Measurements from ENCODE around the gene FNDC3A. TPM values are rescaled to one million over a fixed set of nuclear protein-coding genes. Genes with fewer than 3 reads are reported as not detected.
A peak's percentile ranks its signal among the peaks of the same experiment; 100 is the strongest.

The FNDC3A gene
- total and polyA plus RNA-seq, 4 donors: 14.9 to 70.2 (median 47.3) TPM

GRCh38 chr13:49216334-49216733, 240.6 kb downstream of the FNDC3A start:
- Histone ChIP-seq H3K4me1 (ENCODE audit: control insufficient read depth in 1 of 2, insufficient read depth in 2 of 2, low read length in 2 of 2) (no peaks in the 10 kb centered on the region), H3K36me3 (ENCODE audit: control insufficient read depth in 1 of 2, insufficient read depth in 2 of 2, low read length in 1 of 2) (no peaks in the 10 kb centered on the region), H3K27ac (ENCODE audit: low read depth in 1 of 2, low read length in 2 of 2) (no peak overlapping the region), H3K27me3 (ENCODE audit: control insufficient read depth in 1 of 2, insufficient read depth in 2 of 2, low read length in 1 of 2) (no peaks in the 10 kb centered on the region), H3K9me3 (ENCODE audit: control insufficient read depth, low read length) (no peaks in the 10 kb centered on the region), H3K4me3 (ENCODE audit: low read length in 2 of 2) (no peak overlapping the region)
- WGBS, 2 donors: 96 to 97% methylated on average over 6 of the region's 6 CpGs
- DNase-seq (no peak), ATAC-seq (ENCODE audit: low FRiP score) (no peak)
- intact Hi-C loops (cut with DNase I): no loop called here

DNA sequence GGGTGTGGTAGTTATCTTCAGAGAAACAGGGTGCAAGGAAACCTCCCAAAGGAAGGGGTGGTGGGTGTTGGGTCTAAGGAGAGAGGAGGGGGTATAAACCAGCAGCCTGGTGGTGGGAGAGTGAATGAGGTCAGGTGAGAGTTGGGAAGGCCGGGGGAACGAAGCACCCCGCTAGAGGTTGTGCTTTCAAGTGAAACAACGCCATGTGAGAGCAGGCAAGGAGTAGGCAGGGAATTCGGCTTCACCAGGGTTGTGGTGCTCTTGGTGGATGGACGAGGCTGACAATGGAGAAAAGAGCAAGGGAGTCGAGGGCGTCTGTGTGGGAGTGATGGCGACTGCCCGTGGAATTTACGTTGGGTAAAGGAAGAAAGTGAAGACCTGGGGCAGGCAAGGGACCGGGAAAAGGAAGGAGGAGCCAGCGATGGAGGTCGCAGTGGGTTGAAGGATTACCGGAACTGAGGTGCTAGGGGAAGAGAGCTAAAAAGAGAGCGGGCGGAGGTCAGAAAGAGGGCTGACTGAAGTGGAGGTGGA, 242.3 kb downstream of the FNDC3A start:
- Histone ChIP-seq H3K27me3 (ENCODE audit: control insufficient read depth in 1 of 2, insufficient read depth in 2 of 2, low read length in 1 of 2) (no peaks in the 10 kb centered on the region), H3K36me3 (ENCODE audit: control insufficient read depth in 1 of 2, insufficient read depth in 2 of 2, low read length in 1 of 2) (no peaks in the 10 kb centered on the region), H3K4me3 (ENCODE audit: low read length in 2 of 2) (no peak overlapping the region), H3K27ac (ENCODE audit: low read depth in 1 of 2, low read length in 2 of 2) (no peak overlapping the region), H3K4me1 (ENCODE audit: control insufficient read depth in 1 of 2, insufficient read depth in 2 of 2, low read length in 2 of 2) (no peaks in the 10 kb centered on the region), H3K9me3 (ENCODE audit: control insufficient read depth, low read length) (no peaks in the 10 kb centered on the region)
- DNase-seq: no peak
- WGBS, 2 donors: 58 to 67% methylated on average over 17 of the region's 17 CpGs
- intact Hi-C loops (cut with DNase I): no loop called here
- ATAC-seq (ENCODE audit: low FRiP score): no peak

DNA sequence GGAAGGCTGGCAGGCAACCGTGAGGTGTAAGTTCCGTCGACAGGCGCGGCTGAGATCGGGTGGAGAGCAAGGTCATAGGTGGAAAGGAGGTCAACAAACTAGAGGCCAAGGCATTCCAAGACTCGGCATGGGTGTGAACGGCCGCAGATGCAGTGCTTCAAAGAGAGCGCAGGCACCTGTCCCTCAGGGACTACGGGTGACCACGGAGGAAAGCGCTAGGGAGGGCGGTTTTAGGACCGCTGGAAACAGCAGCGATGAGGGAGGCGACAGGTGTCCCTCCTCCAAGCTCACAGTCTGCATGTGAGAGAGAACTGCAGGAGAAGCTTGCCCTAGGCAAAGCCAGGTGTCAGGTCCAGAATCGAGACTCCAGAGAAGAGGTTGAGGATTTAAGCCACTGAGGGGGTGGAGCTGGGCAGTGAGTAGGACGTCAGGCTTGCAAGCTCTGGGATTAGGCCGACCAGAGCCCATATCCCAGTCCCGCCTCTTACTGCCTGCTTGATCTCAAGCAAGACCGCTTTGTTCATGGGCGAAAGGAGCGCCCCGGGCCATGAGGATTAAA, 242.9 kb downstream of the FNDC3A start:
- Histone ChIP-seq H3K36me3 (ENCODE audit: control insufficient read depth in 1 of 2, insufficient read depth in 2 of 2, low read length in 1 of 2) (no peaks in the 10 kb centered on the region), H3K27me3 (ENCODE audit: control insufficient read depth in 1 of 2, insufficient read depth in 2 of 2, low read length in 1 of 2) (no peaks in the 10 kb centered on the region), H3K4me1 (ENCODE audit: control insufficient read depth in 1 of 2, insufficient read depth in 2 of 2, low read length in 2 of 2) (no peaks in the 10 kb centered on the region), H3K9me3 (ENCODE audit: control insufficient read depth, low read length) (no peaks in the 10 kb centered on the region), H3K27ac (ENCODE audit: low read depth in 1 of 2, low read length in 2 of 2) (no peak overlapping the region), H3K4me3 (ENCODE audit: low read length in 2 of 2) (no peak overlapping the region)
- no peak for DNase-seq
- intact Hi-C loops (cut with DNase I): no loop called here
- WGBS, 2 donors: 45 to 55% methylated on average over 25 of the region's 25 CpGs
- no peak for ATAC-seq (ENCODE audit: low FRiP score)

- Histone ChIP-seq H3K27me3 (ENCODE audit: control insufficient read depth in 1 of 2, insufficient read depth in 2 of 2, low read length in 1 of 2) (no peaks in the 10 kb centered on the region), H3K4me3 (ENCODE audit: low read length in 2 of 2) (peak overlapping the region in 1 of 2 donors; percentile 5), H3K27ac (ENCODE audit: low read depth in 1 of 2, low read length in 2 of 2) (no peak overlapping the region), H3K36me3 (ENCODE audit: control insufficient read depth in 1 of 2, insufficient read depth in 2 of 2, low read length in 1 of 2) (no peaks in the 10 kb centered on the region), H3K4me1 (ENCODE audit: control insufficient read depth in 1 of 2, insufficient read depth in 2 of 2, low read length in 2 of 2) (no peaks in the 10 kb centered on the region), H3K9me3 (ENCODE audit: control insufficient read depth, low read length) (no peaks in the 10 kb centered on the region)
- DNase-seq: no peak
- intact Hi-C loops (cut with DNase I): no loop called here
- 27 to 30% methylated on average over 17 of the region's 17 CpGs for WGBS, 2 donors
- no peak for ATAC-seq (ENCODE audit: low FRiP score)
Measured at GRCh38 chr13:49219647-49220035, 243.9 kb downstream of the FNDC3A start.

DNA sequence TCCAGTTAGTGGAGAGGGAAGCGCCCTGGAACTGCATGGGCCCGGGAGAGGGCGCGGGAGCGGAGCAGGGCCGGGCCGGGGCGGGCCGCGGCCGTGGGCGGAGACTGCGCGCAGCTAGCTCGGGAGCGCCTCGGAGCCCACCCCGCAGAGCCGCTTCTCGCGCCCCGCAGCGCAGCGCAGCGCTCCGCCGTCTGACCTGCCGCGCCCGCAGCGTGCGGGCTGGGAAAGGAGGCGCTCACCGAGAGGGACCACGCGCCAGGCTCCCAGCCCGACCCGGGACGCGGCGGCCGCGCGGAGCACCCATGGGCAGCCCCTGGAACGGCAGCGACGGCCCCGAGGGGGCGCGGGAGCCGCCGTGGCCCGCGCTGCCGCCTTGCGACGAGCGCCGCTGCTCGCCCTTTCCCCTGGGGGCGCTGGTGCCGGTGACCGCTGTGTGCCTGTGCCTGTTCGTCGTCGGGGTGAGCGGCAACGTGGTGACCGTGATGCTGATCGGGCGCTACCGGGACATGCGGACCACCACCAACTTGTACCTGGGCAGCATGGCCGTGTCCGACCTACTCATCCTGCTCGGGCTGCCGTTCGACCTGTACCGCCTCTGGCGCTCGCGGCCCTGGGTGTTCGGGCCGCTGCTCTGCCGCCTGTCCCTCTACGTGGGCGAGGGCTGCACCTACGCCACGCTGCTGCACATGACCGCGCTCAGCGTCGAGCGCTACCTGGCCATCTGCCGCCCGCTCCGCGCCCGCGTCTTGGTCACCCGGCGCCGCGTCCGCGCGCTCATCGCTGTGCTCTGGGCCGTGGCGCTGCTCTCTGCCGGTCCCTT, 244.5 kb downstream of the FNDC3A start, which contains the start of gene MLNR:
Gene MLNR (plus strand): TSS at position 303 of the 820 bp plus-strand sequence. CDS start 0 bp downstream, at position 303.
- ATAC-seq (ENCODE audit: low FRiP score): peak; percentile 46
- no peaks in the 10 kb centered on the region for H3K9me3 ChIP-seq (ENCODE audit: control insufficient read depth, low read length)
- 2 to 3% methylated on average over 110 to 111 of the region's 111 CpGs for WGBS, 2 donors
- no peaks in the 10 kb centered on the region for H3K27me3 ChIP-seq (ENCODE audit: control insufficient read depth in 1 of 2, insufficient read depth in 2 of 2, low read length in 1 of 2)
- H3K36me3 ChIP-seq (ENCODE audit: control insufficient read depth in 1 of 2, insufficient read depth in 2 of 2, low read length in 1 of 2): no peaks in the 10 kb centered on the region
- intact Hi-C loops (cut with DNase I): no loop called here
- H3K4me1 ChIP-seq (ENCODE audit: control insufficient read depth in 1 of 2, insufficient read depth in 2 of 2, low read length in 2 of 2): no peaks in the 10 kb centered on the region
- H3K4me3 ChIP-seq (ENCODE audit: low read length in 2 of 2): peak within 1 kb of the TSS; percentile 5 to 6
- H3K27ac ChIP-seq (ENCODE audit: low read depth in 1 of 2, low read length in 2 of 2): no peak within 1 kb of the TSS
- DNase-seq: peak in 1 of 2 donors; percentile 79

DNA sequence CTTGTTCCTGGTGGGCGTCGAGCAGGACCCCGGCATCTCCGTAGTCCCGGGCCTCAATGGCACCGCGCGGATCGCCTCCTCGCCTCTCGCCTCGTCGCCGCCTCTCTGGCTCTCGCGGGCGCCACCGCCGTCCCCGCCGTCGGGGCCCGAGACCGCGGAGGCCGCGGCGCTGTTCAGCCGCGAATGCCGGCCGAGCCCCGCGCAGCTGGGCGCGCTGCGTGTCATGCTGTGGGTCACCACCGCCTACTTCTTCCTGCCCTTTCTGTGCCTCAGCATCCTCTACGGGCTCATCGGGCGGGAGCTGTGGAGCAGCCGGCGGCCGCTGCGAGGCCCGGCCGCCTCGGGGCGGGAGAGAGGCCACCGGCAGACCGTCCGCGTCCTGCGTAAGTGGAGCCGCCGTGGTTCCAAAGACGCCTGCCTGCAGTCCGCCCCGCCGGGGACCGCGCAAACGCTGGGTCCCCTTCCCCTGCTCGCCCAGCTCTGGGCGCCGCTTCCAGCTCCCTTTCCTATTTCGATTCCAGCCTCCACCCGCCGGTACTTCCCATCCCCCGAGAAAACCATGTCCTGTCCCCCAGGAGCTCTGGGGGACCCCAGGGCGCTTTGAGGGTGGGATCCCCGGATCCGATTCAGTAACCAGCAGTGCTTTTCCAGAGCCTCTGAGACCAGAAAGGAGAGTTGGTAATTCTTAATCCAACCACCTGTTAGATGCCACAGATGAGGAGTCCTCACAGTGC, 245.3 kb downstream of the FNDC3A start:
- DNase-seq (no peak), ATAC-seq (ENCODE audit: low FRiP score) (no peak)
- no peaks in the 10 kb centered on the region for H3K27me3 ChIP-seq (ENCODE audit: control insufficient read depth in 1 of 2, insufficient read depth in 2 of 2, low read length in 1 of 2)
- no peaks in the 10 kb centered on the region for H3K4me1 ChIP-seq (ENCODE audit: control insufficient read depth in 1 of 2, insufficient read depth in 2 of 2, low read length in 2 of 2)
- no peak overlapping the region for H3K27ac ChIP-seq (ENCODE audit: low read depth in 1 of 2, low read length in 2 of 2)
- no peaks in the 10 kb centered on the region for H3K36me3 ChIP-seq (ENCODE audit: control insufficient read depth in 1 of 2, insufficient read depth in 2 of 2, low read length in 1 of 2)
- 5 to 8% methylated on average over 60 to 73 of the region's 73 CpGs for WGBS, 2 donors
- H3K4me3 ChIP-seq (ENCODE audit: low read length in 2 of 2): no peak overlapping the region
- intact Hi-C loops (cut with DNase I): no loop called here
- H3K9me3 ChIP-seq (ENCODE audit: control insufficient read depth, low read length): no peaks in the 10 kb centered on the region

DNA sequence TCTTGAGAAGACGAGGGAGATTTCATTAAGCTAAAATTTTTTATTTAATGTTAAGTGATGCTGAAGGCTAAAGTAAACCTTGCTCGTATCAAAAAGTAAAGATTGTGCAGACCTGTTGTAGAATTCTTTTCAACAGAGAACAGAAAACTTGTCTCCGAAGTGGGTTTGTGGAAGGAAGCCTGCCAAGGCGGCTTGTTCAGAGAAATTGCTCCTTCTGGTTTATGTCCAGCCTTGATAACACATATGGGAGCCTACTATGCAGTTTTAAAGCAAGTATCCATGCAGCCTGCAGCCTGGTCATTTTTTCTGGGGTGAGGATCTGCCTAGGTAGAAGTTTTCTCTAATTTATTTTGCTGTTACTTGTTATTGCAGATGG, 245.9 kb downstream of the FNDC3A start:
- Histone ChIP-seq H3K4me3 (ENCODE audit: low read length in 2 of 2) (no peak overlapping the region), H3K27ac (ENCODE audit: low read depth in 1 of 2, low read length in 2 of 2) (no peak overlapping the region), H3K36me3 (ENCODE audit: control insufficient read depth in 1 of 2, insufficient read depth in 2 of 2, low read length in 1 of 2) (no peaks in the 10 kb centered on the region), H3K27me3 (ENCODE audit: control insufficient read depth in 1 of 2, insufficient read depth in 2 of 2, low read length in 1 of 2) (no peaks in the 10 kb centered on the region), H3K4me1 (ENCODE audit: control insufficient read depth in 1 of 2, insufficient read depth in 2 of 2, low read length in 2 of 2) (no peaks in the 10 kb centered on the region), H3K9me3 (ENCODE audit: control insufficient read depth, low read length) (no peaks in the 10 kb centered on the region)
- no peak for ATAC-seq (ENCODE audit: low FRiP score)
- DNase-seq: no peak
- intact Hi-C loops (cut with DNase I): no loop called here
- 77 to 83% methylated on average over 4 of the region's 4 CpGs for WGBS, 2 donors

DNA sequence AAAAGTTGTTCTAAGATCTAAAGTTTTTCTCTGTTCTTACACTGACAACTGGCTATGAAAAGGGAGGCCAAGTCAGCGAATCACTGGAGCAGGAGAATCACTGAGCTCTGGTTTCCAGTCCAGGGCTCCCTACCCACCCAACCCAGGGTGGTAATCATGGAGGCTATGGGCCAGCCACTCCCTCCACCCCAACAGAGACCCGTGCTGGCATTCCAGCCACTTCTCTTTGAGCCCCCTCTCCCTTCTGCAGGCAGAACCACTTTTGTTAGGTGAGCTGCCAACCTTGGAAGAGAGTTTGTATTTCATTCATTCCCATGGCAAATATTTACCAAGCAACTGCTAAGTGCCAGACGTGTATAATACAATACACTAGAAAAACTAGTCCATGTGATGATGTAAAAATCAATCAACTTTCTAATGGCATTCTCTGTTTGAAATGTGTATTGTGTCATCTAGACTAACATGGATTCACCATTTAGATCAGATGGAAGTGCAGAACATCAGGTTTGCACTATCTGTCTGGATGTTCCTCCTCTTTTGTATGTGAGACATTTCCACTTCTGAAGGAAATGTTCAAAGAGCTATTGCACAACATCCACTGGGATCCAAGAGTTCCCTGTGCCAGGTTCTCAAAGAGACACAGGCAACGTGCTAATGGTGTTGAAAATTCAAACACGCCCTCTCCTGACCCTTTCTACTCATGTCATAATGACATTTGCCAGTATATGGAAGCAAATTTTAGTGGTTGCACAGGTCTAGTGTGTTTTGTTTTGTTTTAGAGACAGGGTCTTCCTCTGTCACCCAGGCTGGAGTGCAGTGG, 249.7 kb downstream of the FNDC3A start:
- H3K9me3 ChIP-seq (ENCODE audit: control insufficient read depth, low read length): no peaks in the 10 kb centered on the region
- no peaks in the 10 kb centered on the region for H3K27me3 ChIP-seq (ENCODE audit: control insufficient read depth in 1 of 2, insufficient read depth in 2 of 2, low read length in 1 of 2)
- H3K27ac ChIP-seq (ENCODE audit: low read depth in 1 of 2, low read length in 2 of 2): no peak overlapping the region
- WGBS, 2 donors: 57 to 64% methylated on average over 5 of the region's 5 CpGs
- intact Hi-C loops (cut with DNase I): no loop called here
- ATAC-seq (ENCODE audit: low FRiP score): no peak
- no peak for DNase-seq
- H3K36me3 ChIP-seq (ENCODE audit: control insufficient read depth in 1 of 2, insufficient read depth in 2 of 2, low read length in 1 of 2): no peaks in the 10 kb centered on the region
- no peak overlapping the region for H3K4me3 ChIP-seq (ENCODE audit: low read length in 2 of 2)
- no peaks in the 10 kb centered on the region for H3K4me1 ChIP-seq (ENCODE audit: control insufficient read depth in 1 of 2, insufficient read depth in 2 of 2, low read length in 2 of 2)
